ACC112 (cell line): ENCODE results near the gene FTCD.
A peak's percentile ranks its signal among the peaks of the same experiment; 100 is the strongest.

Experiments
- H2AFZ ChIP-seq: fragments of 200-600 bp; sonication (generic); one replicate; pipeline ENCODE4 v1.6.0; 2017; ENCODE audit warnings: antibody characterized with exemption, low read length; ENCODE audit not compliant: unreplicated experiment
- H3K27ac ChIP-seq: fragments of 200-600 bp; sonication (generic); 2 replicates; pipeline ENCODE4 v1.5.1; 2014; ENCODE audit warnings: low read depth, mild to moderate bottlenecking, antibody characterized with exemption, low read length, moderate library complexity
- H3K27me3 ChIP-seq: fragments of 200-600 bp; sonication (generic); 2 replicates; pipeline ENCODE4 v1.6.1; 2014; ENCODE audit warnings: mild to moderate bottlenecking, antibody characterized with exemption, low read length, moderate library complexity, mixed read lengths; ENCODE audit not compliant: insufficient read depth
- H3K36me3 ChIP-seq: fragments of 200-600 bp; sonication (generic); 2 replicates; pipeline ENCODE4 v1.6.1; 2016; ENCODE audit warnings: mild to moderate bottlenecking, antibody characterized with exemption, low read length, moderate library complexity, mixed read lengths; ENCODE audit not compliant: insufficient read depth
- H3K4me1 ChIP-seq: fragments of 200-600 bp; sonication (generic); one replicate; pipeline ENCODE4 v1.6.1; 2016; ENCODE audit warnings: low read length, mixed read lengths; ENCODE audit not compliant: insufficient read depth, unreplicated experiment, control insufficient read depth
- H3K4me3 ChIP-seq: fragments of 200-600 bp; sonication (generic); 2 replicates; pipeline ENCODE4 v1.5.1; 2014; ENCODE audit warnings: mild to moderate bottlenecking, low read depth, low read length
- H3K79me2 ChIP-seq: fragments of 200-600 bp; sonication (generic); one replicate; pipeline ENCODE4 v1.6.0; 2016; ENCODE audit warnings: low read length; ENCODE audit not compliant: control insufficient read depth, unreplicated experiment, insufficient read depth

FTCD gene

GRCh38 chr21:46193829-46194373 is 38.5 kb upstream of the FTCD start:
- no peaks in the 10 kb centered on the region for H3K27me3 ChIP-seq
- H3K4me3 ChIP-seq, result no peak overlapping the region
- peaks cover 23% of the 10 kb centered on the region for H3K4me1 ChIP-seq
- no peak overlapping the region for H2AFZ ChIP-seq
- no peak overlapping the region for H3K27ac ChIP-seq
- H3K79me2 ChIP-seq, result no peaks in the 10 kb centered on the region
- H3K36me3 ChIP-seq, result peaks cover 20% of the 10 kb centered on the region; the same call in 1 of the 2 replicates

GRCh38 chr21:46191686-46192575 is 36.6 kb upstream of the FTCD start:
- Histone ChIP-seq H3K4me1 (peaks cover 36% of the 10 kb centered on the region), H2AFZ (no peak overlapping the region), H3K36me3 (peaks cover 19% of the 10 kb centered on the region; the same call in 1 of the 2 replicates), H3K4me3 (no peak overlapping the region), H3K27me3 (no peaks in the 10 kb centered on the region), H3K79me2 (no peaks in the 10 kb centered on the region), H3K27ac (no peak overlapping the region)

- Histone ChIP-seq H3K27me3 (no peaks in the 10 kb centered on the region), H3K79me2 (no peaks in the 10 kb centered on the region), H3K4me1 (peaks cover 36% of the 10 kb centered on the region), H3K27ac (peak overlapping the region; percentile 56), H3K4me3 (no peak overlapping the region), H2AFZ (no peak overlapping the region), H3K36me3 (peaks cover 15% of the 10 kb centered on the region; the same call in 1 of the 2 replicates)
Observed at GRCh38 chr21:46191257-46191685, 35.9 kb upstream of the FTCD start.

DNA sequence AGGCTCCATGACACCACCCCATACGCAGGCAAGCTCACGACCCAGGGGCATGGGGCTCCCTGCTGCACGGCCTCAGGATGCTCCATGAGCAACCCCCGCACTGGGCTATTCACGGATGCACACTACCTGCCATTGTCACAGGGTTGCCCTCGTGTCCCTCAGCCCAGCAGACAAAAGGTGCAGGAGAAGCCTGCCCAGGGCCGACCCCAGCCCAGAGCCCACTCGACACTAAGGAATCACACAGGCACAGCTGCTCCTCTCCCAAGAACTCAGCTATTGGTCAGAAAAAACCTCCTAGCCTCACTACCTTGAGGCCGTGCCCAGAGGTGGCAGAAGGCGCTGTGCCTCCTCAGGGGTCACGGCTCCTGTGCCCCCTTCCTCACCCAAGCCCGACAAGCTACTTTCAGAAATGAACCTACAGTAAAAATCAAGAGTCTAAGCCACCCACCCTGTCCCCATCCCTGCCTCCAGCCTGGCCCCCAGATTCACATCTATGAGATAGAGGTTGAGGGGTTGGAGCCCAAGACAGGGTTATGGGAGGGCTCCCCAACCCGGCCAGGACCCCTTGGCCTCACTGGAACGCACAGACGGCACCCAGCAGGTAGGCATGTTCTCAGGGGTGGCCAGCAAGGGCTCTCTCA is 35.2 kb upstream of the FTCD start:
- no peak overlapping the region for H3K4me3 ChIP-seq
- no peaks in the 10 kb centered on the region for H3K27me3 ChIP-seq
- H3K36me3 ChIP-seq, result peaks cover 15% of the 10 kb centered on the region; the same call in 1 of the 2 replicates
- H3K79me2 ChIP-seq, result no peaks in the 10 kb centered on the region
- no peak overlapping the region for H2AFZ ChIP-seq
- peaks cover 36% of the 10 kb centered on the region for H3K4me1 ChIP-seq
- H3K27ac ChIP-seq, result peak overlapping the region; percentile 56

DNA sequence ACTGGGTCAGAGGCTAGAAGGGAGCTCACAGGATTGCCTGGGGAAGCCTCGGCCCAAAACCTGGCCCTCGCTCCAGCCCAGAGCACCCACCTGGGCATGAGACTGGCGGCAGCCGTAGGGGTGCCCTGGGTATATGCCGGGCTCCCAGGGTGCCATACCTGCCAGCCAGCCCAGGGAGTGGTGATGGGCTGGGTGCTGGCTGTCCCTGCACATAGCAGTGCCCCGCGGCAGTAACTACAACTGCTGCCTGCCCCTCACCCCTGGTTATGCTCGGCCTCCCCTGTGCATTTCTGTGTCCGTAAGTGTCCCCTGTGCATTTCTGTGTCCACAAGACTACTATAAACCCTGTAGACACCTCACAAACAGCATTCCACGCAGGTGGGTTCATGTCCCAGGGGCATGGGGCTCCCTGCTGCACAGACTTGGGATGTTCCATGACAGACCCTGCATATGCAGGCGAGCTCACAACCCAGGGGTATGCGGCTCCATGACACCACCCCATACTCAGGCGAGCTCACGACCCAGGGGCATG is 34.6 kb upstream of the FTCD start:
- Histone ChIP-seq H2AFZ (no peak overlapping the region), H3K27ac (no peak overlapping the region), H3K79me2 (no peaks in the 10 kb centered on the region), H3K4me3 (no peak overlapping the region), H3K27me3 (no peaks in the 10 kb centered on the region), H3K36me3 (peaks cover 15% of the 10 kb centered on the region; the same call in 1 of the 2 replicates), H3K4me1 (peaks cover 40% of the 10 kb centered on the region)

DNA sequence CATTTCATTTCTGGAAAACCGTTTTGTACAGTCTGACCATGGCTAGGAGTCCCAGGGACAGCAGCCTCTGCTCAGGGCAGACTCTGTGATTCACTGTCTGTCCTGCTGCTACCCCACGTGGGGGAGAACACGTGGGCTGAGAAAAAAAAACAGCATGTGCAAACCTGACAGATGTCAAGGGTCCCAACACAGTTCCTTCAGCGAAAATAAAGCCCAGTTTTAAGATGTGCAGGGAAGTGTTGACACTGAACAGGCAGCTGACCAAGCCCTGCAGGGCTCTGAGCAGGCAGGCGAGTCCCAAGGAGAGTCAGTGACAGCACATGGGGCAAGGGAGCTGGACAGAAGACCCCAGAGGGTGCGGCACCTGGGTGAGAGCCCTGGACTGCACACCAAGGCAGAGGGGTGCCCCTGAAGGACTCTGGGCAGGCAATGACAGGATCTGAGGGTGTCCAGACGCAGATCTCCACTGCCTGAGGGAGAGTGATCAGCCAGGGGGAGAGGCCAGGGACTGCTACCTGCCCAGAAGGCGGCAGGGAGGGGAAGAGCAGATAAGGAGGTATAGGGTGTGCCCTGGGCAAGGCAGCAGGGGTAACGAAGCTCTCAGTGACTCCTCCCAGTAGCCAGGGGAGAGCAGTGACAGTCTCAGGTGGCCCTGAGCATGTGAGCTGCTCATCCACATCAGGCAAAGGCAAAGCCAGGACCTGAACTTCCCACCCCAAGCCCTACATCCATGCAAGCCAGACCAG is 34.0 kb upstream of the FTCD start:
- Histone ChIP-seq H3K27ac (peak overlapping the region; percentile 59; the same call in 1 of the 2 replicates), H3K4me1 (peaks cover 40% of the 10 kb centered on the region)

DNA sequence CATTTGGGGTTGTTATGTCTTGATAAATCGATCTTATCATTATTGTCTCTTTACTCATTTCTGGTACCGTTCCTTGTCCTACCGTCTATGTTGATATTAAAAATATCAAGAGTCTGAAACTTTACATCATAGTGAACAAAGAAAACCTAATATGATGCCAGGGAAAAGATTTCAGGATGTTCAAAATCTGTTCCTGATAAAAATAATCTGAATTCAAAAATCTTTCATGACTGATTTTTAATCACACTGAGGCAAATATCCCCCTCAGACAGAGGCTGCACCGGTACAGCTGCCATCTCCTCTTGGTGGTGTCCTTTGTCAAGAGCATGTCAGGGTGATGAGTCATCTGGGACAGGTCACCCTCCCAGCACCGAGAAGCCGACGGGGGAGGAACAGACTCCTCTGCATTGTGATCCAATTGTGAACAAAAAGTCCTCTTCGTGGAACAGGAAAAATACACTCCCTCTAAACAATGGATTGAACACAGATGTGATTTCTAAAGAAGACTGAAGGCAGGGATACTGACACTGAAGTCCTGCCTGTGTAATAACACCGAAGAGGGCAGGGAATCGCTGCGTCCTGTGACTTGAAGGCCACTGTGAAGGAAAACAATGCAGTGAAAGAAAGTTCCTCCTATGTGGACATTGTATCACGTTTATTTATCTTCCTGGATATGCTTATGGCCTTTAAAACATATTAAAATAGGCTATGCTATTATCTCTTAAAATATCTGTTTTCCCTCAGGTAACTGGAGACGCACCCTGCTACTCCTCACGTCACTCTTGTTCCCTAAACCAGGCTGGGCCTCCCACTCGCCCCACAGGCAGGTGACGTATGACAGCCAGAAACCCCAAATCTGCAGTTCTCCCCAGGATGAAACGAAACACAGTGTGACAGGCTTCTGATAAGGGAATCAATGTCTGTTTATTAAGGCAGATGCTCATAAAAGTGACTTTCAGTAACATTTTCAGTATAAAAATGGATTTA is 33.1 kb upstream of the FTCD start:
- Histone ChIP-seq H3K4me1 (peaks cover 40% of the 10 kb centered on the region), H3K27ac (peak overlapping the region; percentile 59), H3K79me2 (no peaks in the 10 kb centered on the region), H3K27me3 (no peaks in the 10 kb centered on the region), H3K36me3 (peaks cover 3% of the 10 kb centered on the region; the same call in 1 of the 2 replicates), H3K4me3 (peak overlapping the region; percentile 40; the same call in 1 of the 2 replicates), H2AFZ (no peak overlapping the region)

More for the DNA sequence above, 34.0 kb upstream of the FTCD start:
- Histone ChIP-seq H3K36me3 (peaks cover 12% of the 10 kb centered on the region; the same call in 1 of the 2 replicates), H3K79me2 (no peaks in the 10 kb centered on the region), H3K27me3 (no peaks in the 10 kb centered on the region), H3K4me3 (peak overlapping the region; percentile 40; the same call in 1 of the 2 replicates), H2AFZ (no peak overlapping the region)

GRCh38 chr21:46187814-46188213 is 32.4 kb upstream of the FTCD start:
- H2AFZ ChIP-seq, result no peak overlapping the region
- no peaks in the 10 kb centered on the region for H3K27me3 ChIP-seq
- no peak overlapping the region for H3K4me3 ChIP-seq
- H3K27ac ChIP-seq, result no peak overlapping the region
- H3K79me2 ChIP-seq, result no peaks in the 10 kb centered on the region
- H3K4me1 ChIP-seq, result peaks cover 40% of the 10 kb centered on the region
- H3K36me3 ChIP-seq, result peaks cover 3% of the 10 kb centered on the region; the same call in 1 of the 2 replicates

- H3K4me1 ChIP-seq, result peaks cover 40% of the 10 kb centered on the region
- no peaks in the 10 kb centered on the region for H3K27me3 ChIP-seq
- H3K27ac ChIP-seq, result no peak overlapping the region
- no peaks in the 10 kb centered on the region for H3K79me2 ChIP-seq
- H3K4me3 ChIP-seq, result no peak overlapping the region
- H3K36me3 ChIP-seq, result peaks cover 3% of the 10 kb centered on the region; the same call in 1 of the 2 replicates
- H2AFZ ChIP-seq, result no peak overlapping the region
Observed at GRCh38 chr21:46187261-46187660, 31.9 kb upstream of the FTCD start.
